Neuronal stem cell (in vitro differentiated cells): Measurements from ENCODE around the gene CREB3.

Experiments used
- DNase-seq: peaks from one replicate; pipeline ENCODE4 v3.0.0-alpha.2; 2013; ENCODE audit warnings: low spot score
- H2AFZ ChIP-seq: one replicate; pipeline ENCODE4 v1.6.1; 2013; ENCODE audit warnings: mild to moderate bottlenecking, low read length, inconsistent platforms
- H2AK5ac ChIP-seq: 2 replicates; pipeline ENCODE4 v1.6.1; 2013; ENCODE audit warnings: low read depth, mild to moderate bottlenecking, inconsistent platforms, low read length, moderate library complexity, mixed read lengths
- H2BK120ac ChIP-seq: 2 replicates; pipeline ENCODE4 v1.6.1; 2013; ENCODE audit warnings: low read depth, mild to moderate bottlenecking, inconsistent platforms, low read length, moderate library complexity, mixed read lengths
- H2BK12ac ChIP-seq: one replicate; pipeline ENCODE4 v1.6.1; 2013; ENCODE audit warnings: low read length, inconsistent platforms
- H2BK15ac ChIP-seq: 2 replicates; pipeline ENCODE4 v1.6.1; 2013; ENCODE audit warnings: mild to moderate bottlenecking, low read length, inconsistent platforms, mixed read lengths
- H2BK5ac ChIP-seq: one replicate; pipeline ENCODE4 v1.6.1; 2013; ENCODE audit warnings: inconsistent platforms, mild to moderate bottlenecking, low read length, moderate library complexity
- H3K14ac ChIP-seq: one replicate; pipeline ENCODE4 v1.6.1; 2013; ENCODE audit warnings: low read length, inconsistent platforms
- H3K18ac ChIP-seq: 2 replicates; pipeline ENCODE4 v1.6.1; 2013; ENCODE audit warnings: low read length, inconsistent platforms
- H3K23ac ChIP-seq: 2 replicates; pipeline ENCODE4 v1.6.1; 2013; ENCODE audit warnings: low read depth, mild to moderate bottlenecking, mixed read lengths, low read length, inconsistent platforms; ENCODE audit not compliant: poor library complexity
- H3K27ac ChIP-seq: replicated peaks from 3 replicates; pipeline ENCODE4 v1.5.1; 2013; ENCODE audit warnings: low read length, inconsistent platforms
- H3K27me3 ChIP-seq, 3 experiments: 2 replicates each; pipeline ENCODE4 v1.6.1; 2013; ENCODE audit warnings: low read length in 3 of 3, mild to moderate bottlenecking in 2 of 3, inconsistent platforms in 1 of 3, low read depth in 1 of 3, mixed read lengths in 1 of 3, moderate library complexity in 1 of 3; ENCODE audit not compliant: control insufficient read depth in 3 of 3, insufficient read depth in 3 of 3
- H3K36me3 ChIP-seq, 2 donors: replicated peaks in 1 of 2; 2 replicates each; pipeline ENCODE4 v1.6.1; 2013; ENCODE audit warnings: low read length in 2 of 2; ENCODE audit not compliant: control insufficient read depth in 2 of 2, insufficient read depth in 2 of 2
- H3K4ac ChIP-seq: 2 replicates; pipeline ENCODE4 v1.6.1; 2013; ENCODE audit warnings: inconsistent platforms, mild to moderate bottlenecking, low read length, moderate library complexity
- H3K4me1 ChIP-seq, 2 donors: 1 replicate in 1 of 2; 2 replicates in 1 of 2; pipeline ENCODE4 v1.6.1; 2013; ENCODE audit warnings: low read length in 2 of 2, low read depth in 1 of 2; ENCODE audit not compliant: control insufficient read depth in 2 of 2, insufficient read depth in 1 of 2
- H3K4me2 ChIP-seq: one replicate; pipeline ENCODE4 v1.6.1; 2013; ENCODE audit warnings: mild to moderate bottlenecking, low read length, inconsistent platforms; ENCODE audit not compliant: insufficient read depth, poor library complexity, severe bottlenecking
- H3K4me3 ChIP-seq, 2 donors: 2 replicates each; pipeline ENCODE4 v1.5.1; 2013; ENCODE audit warnings: low read length in 2 of 2, mild to moderate bottlenecking in 2 of 2, inconsistent platforms in 1 of 2, moderate library complexity in 1 of 2
- H3K79me1 ChIP-seq: one replicate; pipeline ENCODE4 v1.6.1; 2013; ENCODE audit warnings: low read depth, mild to moderate bottlenecking, inconsistent platforms, low read length, moderate library complexity
- H3K9ac ChIP-seq: one replicate; pipeline ENCODE4 v1.6.1; 2013; ENCODE audit warnings: mild to moderate bottlenecking, low read depth, low read length, inconsistent platforms; ENCODE audit not compliant: poor library complexity
- H3K9me3 ChIP-seq, 2 donors: replicated peaks in 1 of 2; 2 replicates each; pipeline versions ENCODE3 to v1.6.1; 2013; ENCODE audit warnings: low read length in 2 of 2, mild to moderate bottlenecking in 2 of 2, inconsistent platforms in 1 of 2, low read depth in 1 of 2, mixed read lengths in 1 of 2, moderate library complexity in 1 of 2; ENCODE audit not compliant: control insufficient read depth in 2 of 2, insufficient read depth in 1 of 2
- H4K8ac ChIP-seq: one replicate; pipeline ENCODE4 v1.6.1; 2013; ENCODE audit warnings: low read depth, mild to moderate bottlenecking, inconsistent platforms, low read length, moderate library complexity
- H4K91ac ChIP-seq: one replicate; pipeline ENCODE4 v1.6.1; 2013; ENCODE audit warnings: low read length, low read depth, mild to moderate bottlenecking, inconsistent platforms; ENCODE audit not compliant: poor library complexity
- WGBS, 2 donors: extraction: QIAGEN DNeasy Blood & Tissue Kit; methylation state at CpG; one replicate each; pipeline ENCODE4 v1.1.7; 2013; ENCODE audit warnings: missing lambda C conversion rate in 2 of 2, mixed read lengths in 1 of 2; ENCODE audit not compliant: insufficient read length in 2 of 2, insufficient replicate concordance in 1 of 2; ENCODE audit errors: extremely low coverage in 2 of 2; 5-methylcytosine and 5-hydroxymethylcytosine counted together

Gene CREB3

DNA sequence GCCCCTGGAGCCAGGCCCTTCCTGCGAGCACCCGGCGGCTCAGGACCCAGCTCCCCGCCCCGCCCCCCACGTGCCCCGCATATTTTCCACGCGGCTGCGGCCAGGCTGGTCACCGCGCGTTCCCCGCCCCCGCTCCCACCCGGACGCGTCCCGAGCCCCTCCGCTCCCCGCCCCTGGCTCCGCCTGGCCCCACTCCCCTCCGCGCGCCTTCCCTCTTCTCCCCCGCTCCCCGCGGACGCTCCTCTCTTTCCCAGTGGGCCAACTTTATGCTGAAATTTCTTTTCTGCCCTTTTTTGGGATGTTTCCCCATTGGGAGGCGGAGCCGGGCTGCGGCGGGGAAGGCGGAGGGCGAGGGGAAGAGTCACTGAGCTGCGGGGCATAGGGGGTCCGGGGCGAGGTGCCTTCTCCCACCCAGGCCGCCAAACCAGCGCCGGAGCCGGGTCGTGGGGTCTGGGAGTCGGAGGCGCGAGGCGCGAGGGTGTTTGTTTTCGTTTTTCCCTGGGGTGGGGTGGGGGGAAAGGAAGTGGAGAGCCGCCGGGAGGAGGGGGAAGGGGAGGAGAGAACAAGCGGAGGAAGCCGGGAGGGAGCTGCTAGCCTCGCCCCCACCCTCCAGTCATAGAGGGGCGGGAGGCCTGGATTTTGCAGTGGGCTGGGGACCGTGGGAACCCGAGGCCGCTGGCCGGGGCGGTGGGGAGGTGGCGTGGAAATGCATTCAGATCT is 41.7 kb upstream of the CREB3 start:
- H4K91ac ChIP-seq: peak overlapping the region; percentile 43
- H3K4ac ChIP-seq: no peak overlapping the region
- peak overlapping the region; percentile 88 for H3K4me2 ChIP-seq
- peak overlapping the region; percentile 56 for H2AK5ac ChIP-seq
- WGBS, 2 donors: no CpG with 5 or more reads among the region's 61 CpGs
- H3K4me1 ChIP-seq: peaks cover 12 to 21% of the 10 kb centered on the region in 2 donors
- peak overlapping the region; percentile 48 for H2BK5ac ChIP-seq
- peak overlapping the region; percentile 96 for H2BK120ac ChIP-seq
- H3K14ac ChIP-seq: peak overlapping the region; percentile 47
- H3K27ac ChIP-seq: peak overlapping the region; percentile 59
- H2BK12ac ChIP-seq: no peak overlapping the region
- H2BK15ac ChIP-seq: peak overlapping the region; percentile 62
- H3K36me3 ChIP-seq: peaks cover 3% of the 10 kb centered on the region in 2 donors
- peak overlapping the region; percentile 99 for H3K18ac ChIP-seq
- peak overlapping the region; percentile 99 for H2AFZ ChIP-seq
- peak overlapping the region; percentile 95 for H3K9ac ChIP-seq
- peak overlapping the region; percentile 51 to 86 for H3K4me3 ChIP-seq
- peak overlapping the region; percentile 81 for H3K23ac ChIP-seq
- peaks cover 6% of the 10 kb centered on the region for H3K79me1 ChIP-seq
- peak overlapping the region; percentile 74 for H4K8ac ChIP-seq
- H3K9me3 ChIP-seq: no peaks in the 10 kb centered on the region
- H3K27me3 ChIP-seq: no peaks in the 10 kb centered on the region
- peak; percentile 30 for DNase-seq

DNA sequence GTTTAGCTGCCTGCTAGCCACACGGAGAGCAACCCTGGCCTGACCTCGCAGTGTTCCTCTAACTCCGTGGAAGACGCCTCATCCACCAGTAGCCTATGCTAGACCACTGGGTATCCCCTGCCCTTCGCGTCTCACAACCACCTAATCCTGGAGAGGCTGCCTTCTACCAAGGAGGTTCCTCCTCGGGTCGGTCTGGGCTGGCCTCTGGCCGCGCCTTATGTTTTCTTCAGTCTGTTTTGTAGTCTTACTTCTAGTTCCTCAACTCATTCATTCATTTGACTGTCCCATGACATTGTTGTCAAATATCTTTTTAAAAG is 41.2 kb upstream of the CREB3 start:
- H2BK120ac ChIP-seq: no peak overlapping the region
- no peak overlapping the region for H2BK12ac ChIP-seq
- H3K23ac ChIP-seq: peak overlapping the region; percentile 81
- H4K8ac ChIP-seq: peak overlapping the region; percentile 74
- H3K14ac ChIP-seq: no peak overlapping the region
- no peak for DNase-seq
- peak overlapping the region; percentile 95 for H3K9ac ChIP-seq
- peak overlapping the region; percentile 99 for H2AFZ ChIP-seq
- peak overlapping the region; percentile 62 for H2BK15ac ChIP-seq
- H3K27ac ChIP-seq: peak overlapping the region; percentile 57
- WGBS, 2 donors: no CpG with 5 or more reads among the region's 10 CpGs
- peak overlapping the region; percentile 14 for H2AK5ac ChIP-seq
- H3K4me3 ChIP-seq: peak overlapping the region; percentile 51 to 86
- no peaks in the 10 kb centered on the region for H3K27me3 ChIP-seq
- peak overlapping the region; percentile 88 for H3K4me2 ChIP-seq
- no peaks in the 10 kb centered on the region for H3K9me3 ChIP-seq
- H4K91ac ChIP-seq: no peak overlapping the region
- H3K79me1 ChIP-seq: peaks cover 6% of the 10 kb centered on the region
- peaks cover 3 to 8% of the 10 kb centered on the region in 2 donors for H3K36me3 ChIP-seq
- H3K18ac ChIP-seq: peak overlapping the region; percentile 99
- H3K4ac ChIP-seq: no peak overlapping the region
- no peak overlapping the region for H2BK5ac ChIP-seq
- H3K4me1 ChIP-seq: peaks cover 12 to 19% of the 10 kb centered on the region in 2 donors

DNA sequence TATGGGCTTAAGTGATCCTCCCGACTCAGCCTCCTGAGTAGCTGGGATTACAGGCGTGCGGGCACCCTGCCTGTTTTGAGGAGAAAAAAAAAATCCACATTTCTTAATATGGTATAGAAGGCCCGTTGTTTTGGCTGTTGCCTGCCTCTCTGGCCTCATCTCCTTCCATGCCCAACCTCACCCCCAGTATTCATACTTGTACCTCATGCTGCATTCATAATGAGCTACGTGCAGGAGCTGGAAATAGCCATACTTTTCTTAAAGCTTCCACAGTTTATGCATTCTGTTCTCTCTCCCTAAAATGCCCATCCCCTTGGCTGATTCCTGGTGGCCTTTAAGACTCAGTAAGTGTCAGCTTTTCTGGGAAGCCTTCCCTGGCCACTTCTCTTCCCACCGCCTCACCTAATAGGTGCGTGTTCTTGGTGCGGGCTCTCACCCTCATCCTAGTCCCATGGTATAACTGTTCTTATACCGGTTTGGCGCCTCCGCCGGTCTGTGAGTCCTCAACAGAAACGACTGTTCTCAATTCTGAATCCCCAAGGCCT is 40.6 kb upstream of the CREB3 start:
- H3K23ac ChIP-seq: no peak overlapping the region
- H3K27ac ChIP-seq: peak overlapping the region; percentile 16
- no peak overlapping the region for H3K4ac ChIP-seq
- no peak overlapping the region for H3K4me3 ChIP-seq
- H2AK5ac ChIP-seq: no peak overlapping the region
- H2AFZ ChIP-seq: peak overlapping the region; percentile 30
- no peaks in the 10 kb centered on the region for H3K9me3 ChIP-seq
- H3K79me1 ChIP-seq: peaks cover 6% of the 10 kb centered on the region
- H3K14ac ChIP-seq: no peak overlapping the region
- H3K9ac ChIP-seq: no peak overlapping the region
- no peaks in the 10 kb centered on the region for H3K27me3 ChIP-seq
- WGBS, 2 donors: no CpG with 5 or more reads among the region's 13 CpGs
- H2BK12ac ChIP-seq: no peak overlapping the region
- H3K36me3 ChIP-seq: peaks cover 3 to 13% of the 10 kb centered on the region in 2 donors
- H4K8ac ChIP-seq: no peak overlapping the region
- no peak overlapping the region for H3K4me2 ChIP-seq
- no peak overlapping the region for H2BK15ac ChIP-seq
- H3K18ac ChIP-seq: no peak overlapping the region
- H4K91ac ChIP-seq: no peak overlapping the region
- H3K4me1 ChIP-seq: peaks cover 12 to 19% of the 10 kb centered on the region in 2 donors
- H2BK120ac ChIP-seq: no peak overlapping the region
- no peak for DNase-seq
- no peak overlapping the region for H2BK5ac ChIP-seq

DNA sequence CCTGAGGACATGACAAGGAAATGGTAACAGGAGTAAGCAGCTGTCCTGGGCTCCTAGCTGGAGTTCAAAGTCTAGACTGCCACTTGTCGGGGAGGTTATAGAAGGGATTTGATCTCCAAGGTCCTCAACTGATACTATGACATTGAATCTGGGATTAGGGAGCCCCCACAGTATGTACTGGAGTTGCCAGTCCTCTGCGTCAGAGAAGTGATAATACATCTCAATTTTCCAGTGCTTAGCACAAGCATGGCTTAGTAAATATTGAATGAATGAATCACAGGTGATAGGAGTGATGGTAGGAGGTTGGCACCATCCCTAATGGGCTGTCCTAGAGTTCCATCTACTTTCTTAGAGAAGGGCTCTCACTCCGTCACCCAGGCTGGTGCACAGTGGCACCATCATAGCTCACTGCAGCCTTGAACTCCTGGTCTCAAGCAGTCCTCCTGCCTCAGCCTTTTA is 36.5 kb upstream of the CREB3 start:
- H3K23ac ChIP-seq: no peak overlapping the region
- H3K36me3 ChIP-seq: peaks cover 38 to 55% of the 10 kb centered on the region in 2 donors
- no peak overlapping the region for H4K8ac ChIP-seq
- H3K14ac ChIP-seq: no peak overlapping the region
- H3K9me3 ChIP-seq: peaks cover 0 to 2% of the 10 kb centered on the region in 2 donors
- no peak overlapping the region for H3K27ac ChIP-seq
- no peaks in the 10 kb centered on the region for H3K79me1 ChIP-seq
- no peak overlapping the region for H2BK15ac ChIP-seq
- peaks cover 6 to 10% of the 10 kb centered on the region in 2 donors for H3K4me1 ChIP-seq
- no peak for DNase-seq
- H3K27me3 ChIP-seq: no peaks in the 10 kb centered on the region
- H3K4me2 ChIP-seq: no peak overlapping the region
- H2AK5ac ChIP-seq: no peak overlapping the region
- H3K4me3 ChIP-seq: no peak overlapping the region
- no peak overlapping the region for H2AFZ ChIP-seq
- H3K4ac ChIP-seq: no peak overlapping the region
- H2BK120ac ChIP-seq: no peak overlapping the region
- H3K18ac ChIP-seq: no peak overlapping the region
- no peak overlapping the region for H2BK5ac ChIP-seq
- no peak overlapping the region for H2BK12ac ChIP-seq
- WGBS, 2 donors: no CpG with 5 or more reads among the region's 3 CpGs
- no peak overlapping the region for H4K91ac ChIP-seq
- H3K9ac ChIP-seq: no peak overlapping the region
